GM19239 (cell line): ENCODE results near the gene TMEM9B.
"Not testable (repeated sequence)": the region's sequence is repeated elsewhere in the genome, so short reads cannot be mapped to it uniquely, and the experiment has no call there.

Source experiments
- DNase-seq: peaks from one replicate; pipeline ENCODE4 v3.0.0; 2011; ENCODE audit warnings: low spot score; ENCODE audit not compliant: insufficient read length
- FAIRE-seq: peaks from 2 replicates; lab custom pipeline; 2011; peaks lifted over from hg19 to GRCh38; lab: Jason Lieb, UNC

Gene TMEM9B

DNA sequence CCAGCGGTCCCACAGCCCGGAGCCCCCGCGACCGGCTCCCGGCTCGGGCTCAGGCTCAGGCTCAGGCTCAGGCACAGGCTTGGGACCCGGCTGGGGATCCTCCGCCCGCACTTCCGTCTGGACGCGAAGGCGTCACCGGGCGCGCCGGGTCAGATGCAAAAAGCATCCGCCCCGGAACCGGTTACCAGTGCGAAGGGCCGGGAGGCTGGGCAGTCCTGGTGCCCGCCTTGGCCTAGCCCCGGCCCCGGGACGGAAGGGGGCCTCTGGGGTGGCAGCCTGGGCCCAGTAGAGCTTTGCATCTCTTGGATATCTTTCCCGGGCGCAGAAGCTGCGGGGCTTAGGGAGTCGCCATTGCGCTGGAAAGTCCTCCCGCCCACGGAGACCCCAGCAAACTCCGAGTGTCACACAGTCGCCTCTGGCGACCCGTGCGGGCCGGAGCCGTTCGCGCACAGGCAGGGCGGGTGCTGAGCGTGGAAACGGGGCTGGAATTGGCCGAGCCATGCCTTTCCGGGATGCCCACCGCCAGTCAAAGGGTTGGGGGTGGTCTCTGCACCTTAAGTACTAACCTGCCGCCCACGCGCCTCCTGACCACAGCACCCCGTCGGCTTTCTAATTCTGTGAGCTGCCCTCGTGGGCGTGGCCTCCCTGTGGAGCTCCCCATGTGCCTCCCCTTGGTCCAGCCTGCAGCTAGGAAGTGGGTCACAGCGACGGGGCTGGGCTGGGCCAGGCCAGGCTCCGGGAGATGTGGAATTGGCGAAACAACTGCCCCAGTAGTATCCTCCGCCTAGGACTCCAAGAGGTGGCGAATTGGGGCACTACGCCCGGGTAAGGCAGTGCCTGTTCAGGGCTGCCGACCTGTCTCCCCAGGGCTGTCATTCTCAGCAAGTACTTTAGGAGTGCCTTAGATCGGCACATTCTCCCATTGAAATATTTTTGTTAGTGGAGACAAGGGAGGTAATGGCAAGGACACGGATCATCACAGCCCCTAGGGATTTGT is at the start of gene TMEM9B:
TMEM9B (minus strand) TSS at position 119 of the 997 bp plus-strand sequence. CDS start 129 bp downstream, outside the sequence.
- FAIRE-seq = peak; percentile 91

DNA sequence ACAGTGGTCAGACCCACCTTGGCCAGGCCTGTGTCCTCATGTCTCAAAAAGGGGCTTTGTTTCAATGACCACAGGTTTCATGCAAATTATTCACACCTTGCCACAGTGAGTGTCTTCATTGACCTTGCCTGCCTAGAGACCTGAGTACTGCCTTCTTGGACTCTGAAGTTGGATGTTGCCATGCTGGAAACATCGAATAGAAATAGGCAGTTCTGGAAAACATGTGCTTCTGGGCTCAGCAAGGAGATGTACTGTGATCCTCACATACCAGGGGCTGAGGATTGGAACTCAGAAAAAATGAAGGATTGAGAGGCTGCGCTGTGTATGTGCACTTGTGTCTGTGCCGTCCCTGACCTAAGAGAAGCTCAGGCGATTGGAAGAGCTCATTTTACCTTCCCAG is 49.1 kb upstream of the TMEM9B start:
- FAIRE-seq (no peak), DNase-seq (no peak)

More for the DNA sequence above, at the start of gene TMEM9B:
- peak; percentile 66 for DNase-seq

DNA sequence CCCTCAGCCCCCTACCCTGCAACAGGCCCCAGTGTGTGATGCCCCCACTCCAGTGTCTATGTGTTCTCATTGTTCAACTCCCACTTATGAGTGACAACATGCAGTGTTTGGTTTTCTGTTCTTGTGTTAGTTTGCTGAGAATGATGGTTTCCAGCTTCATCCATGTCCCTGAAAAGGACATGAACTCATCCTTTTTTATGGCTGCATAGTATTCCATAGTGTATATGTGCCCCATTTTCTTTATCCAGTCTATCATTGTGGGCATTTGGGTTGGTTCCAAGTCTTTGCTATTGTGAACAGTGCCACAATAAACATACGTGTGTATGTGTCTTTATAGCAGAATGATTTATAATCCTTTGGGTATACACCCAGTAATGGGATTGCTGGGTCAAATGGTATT is 45.3 kb upstream of the TMEM9B start:
- not testable (repeated sequence) for FAIRE-seq, DNase-seq

DNA sequence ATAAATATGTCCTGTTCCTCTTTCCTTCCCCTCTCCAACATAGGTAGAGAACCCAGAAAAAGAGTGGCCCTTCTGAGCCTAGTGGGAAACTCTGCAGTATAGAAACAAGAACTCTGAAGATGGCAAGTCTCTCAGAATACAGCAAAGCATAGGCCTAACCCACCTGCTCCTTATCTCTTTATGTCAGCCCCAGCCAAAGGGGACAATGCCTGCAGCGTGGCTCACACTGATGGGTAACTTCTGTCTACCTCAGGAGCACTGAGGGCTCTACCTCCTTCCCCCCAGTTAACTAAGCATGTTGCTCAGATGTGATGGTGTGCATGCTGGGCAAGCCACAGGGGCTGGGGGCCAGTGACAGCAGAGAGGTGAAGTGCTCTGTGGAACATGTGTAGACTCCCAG is 44.4 kb upstream of the TMEM9B start:
- DNase-seq (no peak), FAIRE-seq (no peak)

DNA sequence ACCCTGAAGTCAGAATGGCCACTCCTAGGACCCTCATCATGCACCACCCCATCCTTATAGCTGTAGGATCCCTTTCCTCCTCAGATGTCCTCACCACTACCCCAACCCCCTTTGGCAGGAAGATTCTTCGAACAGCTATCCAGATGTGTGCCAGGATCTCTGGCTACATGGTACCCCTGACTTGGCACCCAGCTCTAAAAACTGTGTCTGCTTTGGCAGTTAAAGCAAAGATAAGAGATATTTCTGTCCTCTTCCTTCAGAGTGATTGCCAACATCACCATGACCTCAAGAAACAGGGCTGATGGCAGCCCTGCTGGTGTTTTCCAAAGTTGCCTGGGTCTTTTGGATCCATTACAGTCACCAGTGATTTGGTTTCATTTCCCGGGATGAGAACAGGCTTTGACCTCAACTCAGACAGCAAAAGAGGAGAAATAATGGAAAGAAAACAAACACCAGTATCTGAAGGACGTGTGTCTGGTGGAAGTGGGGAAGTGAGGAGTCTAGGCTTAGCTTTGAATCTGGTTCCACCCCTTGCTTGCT is 43.8 kb upstream of the TMEM9B start:
- DNase-seq (no peak), FAIRE-seq (no peak)

DNA sequence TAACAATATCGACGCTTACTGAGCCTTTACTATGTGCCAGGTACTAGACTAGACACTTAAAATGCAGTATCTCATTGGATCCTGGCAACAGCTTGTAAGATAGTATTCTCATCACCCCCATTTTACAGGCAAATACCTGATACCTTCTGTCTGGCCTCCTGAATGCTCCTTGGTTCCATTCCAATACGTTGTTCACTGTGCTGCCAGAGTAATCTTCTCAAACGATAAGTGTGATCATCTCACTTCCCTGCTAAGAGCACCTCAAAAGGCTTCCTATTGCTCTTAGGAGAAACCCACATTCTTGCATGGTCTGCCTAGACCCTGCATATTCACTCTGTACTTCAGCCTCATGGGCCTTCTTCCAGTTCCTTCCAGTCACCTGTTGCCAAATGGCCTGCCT is 40.8 kb upstream of the TMEM9B start:
- DNase-seq (no peak), FAIRE-seq (no peak)

DNA sequence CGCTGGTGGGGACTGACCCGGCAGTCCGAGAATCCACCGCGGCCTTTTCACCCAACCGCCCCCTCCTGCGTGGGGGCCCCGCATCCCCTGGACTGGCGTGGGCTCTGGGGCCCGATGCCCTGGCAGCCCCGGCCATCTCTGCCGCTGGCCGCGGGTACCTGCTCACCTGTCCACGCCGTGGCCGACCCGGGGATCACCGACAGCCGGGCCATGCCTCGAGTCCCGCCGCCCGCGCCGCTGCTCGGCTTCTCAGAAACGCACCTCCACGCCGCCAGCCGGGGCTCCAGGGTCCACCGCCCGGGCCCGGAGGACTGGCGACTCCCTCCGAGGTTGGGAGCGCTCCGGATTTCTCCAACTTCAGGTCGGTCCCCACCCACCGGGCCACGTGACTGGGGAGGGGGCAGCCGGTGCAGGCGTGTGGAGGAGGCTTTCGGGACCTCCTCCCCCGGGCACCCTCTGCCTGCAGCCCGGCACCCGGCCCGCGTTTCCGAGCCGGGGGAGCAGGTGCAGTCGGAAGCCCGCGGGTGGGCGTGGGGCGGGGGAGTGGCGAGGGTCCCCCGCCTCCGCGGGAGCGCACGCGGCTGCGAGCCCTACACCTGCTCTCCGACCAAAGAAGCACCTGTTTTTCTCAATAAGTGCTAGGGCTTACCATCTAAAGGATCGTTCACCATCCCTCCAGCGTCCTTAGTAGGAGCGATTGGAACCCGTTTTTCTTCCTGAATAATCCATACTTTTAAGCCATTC is 40.1 kb upstream of the TMEM9B start:
- DNase-seq (no peak), FAIRE-seq (no peak)

DNA sequence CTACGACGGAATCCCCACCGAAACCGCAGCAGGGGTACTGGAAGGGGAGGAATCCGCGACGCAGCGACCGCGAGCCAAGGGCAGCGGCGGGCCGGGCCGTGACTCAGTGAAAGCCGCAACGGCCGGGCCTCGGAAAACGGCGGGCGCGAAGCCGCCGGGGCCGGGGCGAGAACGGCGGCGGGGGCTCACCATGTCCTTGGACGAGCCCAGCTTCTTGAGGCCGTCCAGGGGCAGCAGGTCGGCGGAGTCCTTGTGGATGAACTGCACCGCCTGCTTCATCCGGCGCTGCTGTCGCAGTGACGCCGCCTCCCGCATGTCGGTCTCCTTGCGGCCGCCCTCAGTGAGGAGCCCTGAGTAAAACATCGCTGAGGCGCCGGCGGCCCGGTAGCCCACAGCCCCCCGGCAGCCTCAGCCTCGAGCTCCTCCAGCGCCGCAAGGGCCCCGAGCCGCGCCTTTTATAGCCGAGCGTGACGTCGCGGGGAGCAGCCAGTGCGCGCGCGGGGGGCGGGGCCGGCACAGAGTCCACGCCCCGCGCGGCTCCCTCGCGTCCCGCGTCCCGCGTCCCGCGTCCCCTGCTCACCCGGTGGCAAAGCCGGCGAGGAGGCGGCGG is 39.4 kb upstream of the TMEM9B start, which contains the start of gene NRIP3:
NRIP3 (minus strand) TSS at position 429 of the 610 bp plus-strand sequence; CDS start at position 363, 66 bp downstream.
- no peak for FAIRE-seq

DNA sequence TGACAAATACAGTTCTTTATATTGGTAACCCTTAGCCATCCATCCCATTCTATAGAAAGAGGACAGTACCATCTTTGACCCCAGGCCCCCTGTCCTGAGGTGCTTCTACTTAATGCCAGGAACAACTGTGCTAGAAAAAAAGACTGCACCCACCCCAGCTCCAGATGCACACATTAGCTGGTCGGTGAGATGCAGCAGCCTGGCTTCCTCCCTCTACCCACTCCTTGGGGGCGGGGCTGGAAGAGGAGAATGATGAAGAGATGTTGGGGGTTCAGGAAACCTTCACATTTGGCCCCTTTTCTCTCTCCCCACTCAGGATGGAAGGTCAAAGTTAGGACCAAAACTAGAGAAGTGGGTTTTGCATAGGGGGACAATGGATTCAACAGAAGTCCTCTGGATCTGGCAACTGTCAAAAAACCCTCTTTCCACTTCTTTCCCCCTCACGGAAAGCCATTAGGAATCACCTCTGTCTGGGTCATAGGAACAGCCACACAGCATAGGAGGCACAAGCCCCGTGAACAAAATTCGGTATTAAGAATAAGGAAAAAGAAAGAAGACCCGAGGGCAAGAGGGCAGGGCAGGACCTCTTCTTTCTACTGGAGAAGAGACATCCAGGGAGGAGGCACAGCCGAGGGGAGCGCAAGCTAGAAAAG is 38.8 kb upstream of the TMEM9B start:
- no peak for DNase-seq

More for the DNA sequence above, 39.4 kb upstream of the TMEM9B start, which contains the start of gene NRIP3:
- peak; percentile 34 for DNase-seq

DNA sequence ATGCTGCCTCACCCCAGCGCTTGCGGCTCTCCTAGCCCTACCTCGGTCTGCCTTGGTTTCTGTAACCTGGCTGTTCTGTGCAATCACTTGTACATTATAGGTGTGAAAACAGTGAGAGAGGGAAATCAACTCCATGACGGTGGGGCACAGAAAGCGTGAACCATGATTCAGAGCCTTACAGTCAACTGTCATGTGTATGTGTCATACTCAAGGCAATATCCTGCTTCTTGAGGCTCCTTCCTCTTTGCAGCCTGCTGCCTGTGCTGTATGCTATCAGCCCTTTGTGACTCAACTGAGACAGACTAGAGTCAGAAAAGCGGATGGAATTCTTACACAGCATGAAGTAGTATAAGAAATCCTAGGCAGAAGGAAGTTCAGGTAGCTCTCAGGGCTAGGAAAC is 37.5 kb upstream of the TMEM9B start:
- no peak for FAIRE-seq
- no peak for DNase-seq

More for the DNA sequence above, 38.8 kb upstream of the TMEM9B start:
- no peak for FAIRE-seq

DNA sequence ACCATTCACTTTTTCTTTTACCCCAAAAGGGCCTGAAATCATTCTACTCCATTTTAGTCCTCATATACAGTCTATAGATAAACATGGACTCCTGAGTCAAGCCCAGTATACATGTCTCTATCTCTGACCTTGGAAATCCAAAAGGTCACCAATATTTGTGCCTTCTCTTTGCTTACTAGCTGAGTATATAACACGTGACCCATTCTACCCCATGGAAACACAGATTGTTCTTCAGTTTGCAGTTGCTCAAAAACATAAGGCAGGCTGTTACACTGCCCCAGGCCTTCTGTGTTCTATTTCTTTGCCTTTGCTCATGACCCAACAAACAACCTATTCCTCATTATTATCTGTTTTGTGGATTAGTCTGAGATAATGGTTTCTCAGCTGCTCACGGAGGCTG is 33.8 kb upstream of the TMEM9B start:
- DNase-seq = no peak
- FAIRE-seq = no peak

DNA sequence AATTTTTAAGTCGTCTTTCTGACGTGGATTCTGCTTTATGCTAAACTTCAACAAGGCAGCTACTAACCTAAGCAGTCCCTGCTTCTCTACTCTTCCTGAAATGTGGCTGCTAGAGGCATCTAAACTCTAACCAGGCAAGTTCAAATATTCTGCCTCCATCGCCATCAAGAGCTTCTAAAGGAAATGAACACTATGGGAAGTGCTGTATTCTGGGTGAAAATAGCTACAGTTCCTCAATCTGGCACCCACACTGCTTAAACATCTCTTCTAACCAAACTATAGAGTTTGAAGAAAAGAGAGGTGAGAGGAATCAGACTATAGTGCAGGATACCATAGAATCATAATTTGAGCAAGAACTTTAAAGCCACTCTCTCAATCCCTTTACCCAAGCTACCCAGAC is 33.2 kb upstream of the TMEM9B start:
- FAIRE-seq = no peak
- DNase-seq = no peak

DNA sequence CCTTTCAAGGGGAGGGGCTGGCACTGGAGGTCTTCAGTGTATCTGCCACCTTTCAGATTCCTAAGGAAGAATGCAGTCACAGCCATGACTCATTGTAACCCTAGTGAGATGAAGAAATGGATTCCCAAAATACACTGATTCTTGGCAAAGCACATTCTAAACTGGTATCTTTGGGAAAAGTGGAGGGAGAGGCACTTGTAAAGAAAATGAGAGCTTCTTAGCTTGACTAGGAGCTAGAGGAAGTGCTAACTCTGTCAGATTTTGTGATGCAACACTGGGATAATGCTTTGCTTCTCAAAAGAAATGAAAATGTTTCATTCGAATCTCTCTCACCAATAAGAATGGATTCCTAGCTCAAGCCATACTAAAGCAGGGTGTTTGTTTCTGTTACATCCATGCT is 25.2 kb upstream of the TMEM9B start:
- DNase-seq (no peak), FAIRE-seq (no peak)

DNA sequence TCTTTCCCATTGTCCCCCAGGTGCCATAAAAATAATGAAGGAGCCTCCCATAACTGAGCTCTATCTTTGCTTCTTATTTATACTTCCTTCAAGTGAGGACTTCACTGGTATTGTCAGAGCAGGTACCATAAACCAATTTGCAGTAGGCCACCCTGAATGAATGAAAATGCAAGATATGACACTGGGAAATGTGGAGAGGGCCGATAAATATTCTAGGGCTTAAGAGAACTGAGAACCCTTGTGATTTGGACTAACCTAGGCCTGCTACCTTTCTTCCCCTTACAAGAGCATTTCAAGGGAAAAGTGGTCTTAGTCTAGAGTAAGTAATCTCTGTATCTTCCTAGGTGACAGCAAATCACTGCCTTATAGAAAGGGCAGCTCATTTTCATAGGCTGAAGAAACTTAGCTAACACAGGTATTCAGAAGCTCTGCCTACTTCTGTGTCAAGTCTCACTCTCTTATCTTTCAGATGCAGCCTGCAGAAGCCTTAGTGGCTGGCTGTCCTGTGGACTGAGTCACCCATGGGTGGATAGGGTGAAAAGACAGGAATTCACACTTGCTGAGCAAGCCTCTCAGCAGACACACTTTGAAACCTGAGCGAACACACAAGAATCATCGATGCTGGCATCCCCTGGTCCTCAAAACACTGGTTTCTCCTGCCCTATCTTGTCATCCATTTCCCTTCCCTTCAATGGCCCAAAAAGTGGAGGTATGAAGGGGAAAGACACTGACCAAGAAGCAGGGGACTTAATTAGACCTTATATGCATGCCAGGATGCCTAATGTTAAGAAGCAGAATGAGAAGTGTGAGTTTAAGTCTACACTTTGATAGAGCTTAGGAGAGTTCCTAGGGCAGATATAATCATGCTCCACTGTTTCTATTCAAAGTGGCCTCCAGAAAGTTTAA is 24.3 kb upstream of the TMEM9B start:
- DNase-seq (no peak), FAIRE-seq (no peak)

DNA sequence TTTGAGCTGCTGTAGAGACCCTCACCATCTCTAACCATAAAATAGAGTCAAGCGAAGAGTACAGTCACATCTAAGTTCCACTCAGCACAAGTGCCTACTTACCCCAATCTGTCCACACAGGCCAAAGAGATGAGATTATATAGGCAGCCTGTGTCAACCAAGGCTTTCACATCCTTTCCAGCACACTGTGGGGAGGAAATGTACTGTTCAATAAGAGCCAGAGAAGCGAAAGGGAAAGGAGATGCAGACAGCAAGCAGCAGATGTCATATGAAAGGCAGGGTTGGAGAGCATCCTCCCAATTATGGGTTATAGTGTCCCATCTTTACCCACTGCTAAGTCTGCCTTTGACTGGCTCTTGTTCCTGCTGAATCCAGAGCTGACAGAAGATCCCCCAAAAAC is 23.2 kb upstream of the TMEM9B start:
- DNase-seq = no peak
- FAIRE-seq = no peak

DNA sequence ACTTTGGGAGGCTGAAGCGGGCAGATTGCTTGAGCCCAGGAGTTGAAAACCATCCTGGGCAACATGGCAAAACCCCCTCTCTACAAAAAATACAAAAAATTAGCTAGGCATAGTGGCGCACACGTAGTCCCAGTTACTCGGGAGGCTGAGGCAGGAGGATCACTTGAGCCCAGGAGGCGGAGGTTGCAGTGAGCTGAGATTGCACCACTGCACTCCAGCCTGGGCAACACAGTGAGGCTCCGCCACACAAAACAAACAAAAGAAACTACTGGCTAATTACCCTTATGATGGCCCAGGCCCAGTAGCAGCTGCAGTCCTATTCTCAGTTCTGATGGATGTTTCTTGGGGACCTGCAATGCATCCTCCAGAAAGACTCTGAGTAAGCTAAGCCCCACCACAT is 22.5 kb upstream of the TMEM9B start:
- not testable (repeated sequence) for DNase-seq, FAIRE-seq

DNA sequence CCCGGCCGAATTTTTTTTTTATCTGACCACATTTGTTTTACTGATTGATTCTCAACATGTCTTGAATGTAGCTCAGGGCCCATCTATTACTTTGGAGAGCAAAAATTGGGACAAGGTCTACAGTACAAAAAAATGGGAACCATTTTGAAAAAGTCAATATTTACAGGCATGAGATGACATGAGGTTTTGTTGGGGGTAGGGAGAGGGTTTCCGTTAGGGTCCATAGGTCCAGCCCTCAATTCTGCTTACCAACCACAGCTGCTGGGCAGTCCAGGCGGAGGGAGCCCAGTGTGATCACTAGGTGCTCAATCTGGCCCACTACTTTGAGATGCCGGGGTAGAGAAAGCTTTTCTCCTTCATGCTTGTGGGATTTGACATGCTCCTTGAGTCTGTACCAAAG is 21.2 kb upstream of the TMEM9B start:
- FAIRE-seq (no peak), DNase-seq (no peak)

DNA sequence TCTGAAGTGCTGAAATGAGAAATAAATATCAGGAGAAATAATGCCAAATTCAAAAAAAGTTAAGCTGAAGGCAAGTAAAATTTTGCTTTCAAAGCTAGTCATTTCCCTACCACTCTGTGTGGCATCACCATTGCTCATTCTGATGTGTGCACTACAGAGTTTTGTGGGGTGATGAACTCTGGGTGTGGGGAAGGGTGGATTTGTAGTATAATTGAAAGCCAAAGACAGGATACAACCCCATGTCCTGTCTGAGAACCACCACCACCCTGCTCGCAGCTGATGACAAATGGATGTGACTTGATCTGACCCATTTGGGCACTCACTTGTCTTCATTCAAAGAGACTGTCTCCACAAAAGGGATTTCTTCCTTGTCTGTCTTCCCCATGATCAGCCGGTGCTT is 19.3 kb upstream of the TMEM9B start:
- DNase-seq (no peak), FAIRE-seq (no peak)

DNA sequence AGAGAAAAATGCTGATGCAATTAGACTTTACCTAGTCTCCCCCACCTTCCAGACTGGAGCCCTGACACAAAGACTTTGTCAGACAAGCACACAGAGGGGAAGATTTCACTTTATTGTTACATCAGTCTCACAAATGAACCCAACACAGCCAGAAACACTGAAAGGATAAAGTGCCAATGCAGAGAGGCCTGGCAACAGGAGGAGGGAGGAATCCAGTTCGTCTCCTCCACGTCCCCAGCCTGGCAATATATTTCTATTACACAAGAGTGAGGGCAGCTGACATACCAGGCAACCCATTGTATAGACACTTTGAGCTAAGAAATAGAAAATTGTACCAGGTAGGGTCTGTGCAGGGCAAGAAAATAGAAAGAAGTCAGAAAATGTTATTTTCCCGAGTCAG is 16.2 kb upstream of the TMEM9B start:
- no peak for DNase-seq
- no peak for FAIRE-seq
